Astrocyte (in vitro differentiated cells and primary cell): ENCODE data around the gene PLD1.

Experiments used
- CTCF ChIP-seq: IDR thresholded peaks from 2 replicates; pipeline ENCODE4 v1.5.1; 2011; ENCODE audit warnings: low read depth, mild to moderate bottlenecking, inconsistent platforms, low read length, moderate library complexity; ENCODE audit not compliant: insufficient read depth
- EZH2 ChIP-seq: IDR thresholded peaks from 2 replicates; pipeline ENCODE4 v1.6.1; 2012; ENCODE audit warnings: mild to moderate bottlenecking, low read length, inconsistent platforms; ENCODE audit not compliant: insufficient read depth

DNA sequence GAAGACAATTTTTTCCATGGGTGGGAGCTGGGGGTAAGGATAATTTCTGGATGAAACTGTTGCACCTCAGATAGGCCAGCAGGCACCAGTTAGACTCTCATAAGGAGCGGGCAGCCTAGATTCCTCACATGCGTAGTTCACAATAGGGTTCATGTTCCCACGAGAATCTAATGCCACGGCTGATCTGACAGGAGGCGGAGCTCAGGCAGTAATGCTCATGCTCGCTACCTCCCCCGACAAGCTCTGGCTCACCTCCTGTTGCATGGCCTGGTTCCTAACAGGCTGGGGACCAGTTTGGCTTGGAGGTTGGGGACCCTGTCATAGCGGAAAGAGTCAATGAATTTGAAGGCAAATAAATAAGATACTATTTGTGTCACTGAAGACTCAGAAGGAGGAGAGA is 105.5 kb downstream of the PLD1 start:
- no peak for TF ChIP-seq CTCF
- no peak for TF ChIP-seq EZH2
